H9 (cell line): ENCODE measurements around the gene EPC1. TPM values are rescaled to one million over a fixed set of nuclear protein-coding genes. Genes with fewer than 3 reads are reported as not detected.

Source experiments
- DNase-seq: peaks from one replicate; pipeline ENCODE4 v3.0.0-alpha.2; 2017
- H2AFZ ChIP-seq: one replicate; pipeline ENCODE4 v1.6.1; 2013; ENCODE audit warnings: mild to moderate bottlenecking, low read length, control low read depth, moderate library complexity
- H2AK5ac ChIP-seq: 2 replicates; pipeline ENCODE4 v1.6.1; 2013; ENCODE audit warnings: low read length, control low read depth, mixed read lengths; ENCODE audit not compliant: insufficient read length
- H2BK120ac ChIP-seq: one replicate; pipeline ENCODE4 v1.6.1; 2013; ENCODE audit warnings: low read depth, mild to moderate bottlenecking, low read length, control low read depth, inconsistent platforms; ENCODE audit not compliant: poor library complexity, severe bottlenecking
- H2BK12ac ChIP-seq: 2 replicates; pipeline ENCODE4 v1.6.1; 2013; ENCODE audit warnings: low read length, control low read depth, mixed read lengths, low read depth; ENCODE audit not compliant: insufficient read length
- H2BK15ac ChIP-seq: 2 replicates; pipeline ENCODE4 v1.6.1; 2013; ENCODE audit warnings: low read depth, low read length, control low read depth
- H2BK20ac ChIP-seq: one replicate; pipeline ENCODE4 v1.6.1; 2013; ENCODE audit warnings: low read depth, mild to moderate bottlenecking, low read length, control low read depth, inconsistent platforms; ENCODE audit not compliant: poor library complexity, severe bottlenecking
- H2BK5ac ChIP-seq: 2 replicates; pipeline ENCODE4 v1.6.1; 2013; ENCODE audit warnings: low read length, control low read depth, mixed read lengths; ENCODE audit not compliant: insufficient read length
- H3K14ac ChIP-seq: 2 replicates; pipeline ENCODE4 v1.6.1; 2013; ENCODE audit warnings: low read length, control low read depth; ENCODE audit not compliant: insufficient read depth
- H3K18ac ChIP-seq: 2 replicates; pipeline ENCODE4 v1.6.1; 2013; ENCODE audit warnings: low read depth, mild to moderate bottlenecking, mixed read lengths, low read length, control low read depth; ENCODE audit not compliant: insufficient read length
- H3K23ac ChIP-seq: 2 replicates; pipeline ENCODE4 v1.6.1; 2013; ENCODE audit warnings: low read length, control low read depth, mixed read lengths, low read depth; ENCODE audit not compliant: insufficient read length
- H3K23me2 ChIP-seq: 2 replicates; pipeline ENCODE4 v1.6.1; 2013; ENCODE audit warnings: low read depth, mild to moderate bottlenecking, mixed read lengths, low read length, control low read depth; ENCODE audit not compliant: insufficient read length, poor library complexity, severe bottlenecking
- H3K27ac ChIP-seq: 2 replicates; pipeline ENCODE4 v1.5.1; 2013; ENCODE audit warnings: low read length, control low read depth, mixed read lengths, low read depth; ENCODE audit not compliant: insufficient read length
- H3K27me3 ChIP-seq: 2 replicates; pipeline ENCODE4 v1.6.1; 2013; ENCODE audit warnings: low read length, control low read depth, inconsistent platforms; ENCODE audit not compliant: insufficient read depth
- H3K4ac ChIP-seq: 2 replicates; pipeline ENCODE4 v1.6.1; 2013; ENCODE audit warnings: low read depth, mild to moderate bottlenecking, control low read depth, inconsistent platforms, low read length, moderate library complexity
- H3K4me1 ChIP-seq: 2 replicates; pipeline ENCODE4 v1.6.1; 2013; ENCODE audit warnings: low read length, control low read depth, inconsistent platforms; ENCODE audit not compliant: insufficient read depth
- H3K4me2 ChIP-seq: 2 replicates; pipeline ENCODE4 v1.6.1; 2013; ENCODE audit warnings: low read length, control low read depth, mixed read lengths; ENCODE audit not compliant: insufficient read length, insufficient read depth
- H3K56ac ChIP-seq: 2 replicates; pipeline ENCODE4 v1.6.1; 2013; ENCODE audit warnings: low read depth, mild to moderate bottlenecking, mixed read lengths, low read length, control low read depth; ENCODE audit not compliant: insufficient read length
- H3K79me1 ChIP-seq: 2 replicates; pipeline ENCODE4 v1.6.1; 2013; ENCODE audit warnings: low read depth, mild to moderate bottlenecking, moderate library complexity, low read length, control low read depth, inconsistent platforms; ENCODE audit not compliant: insufficient read depth, poor library complexity, severe bottlenecking
- H3K79me2 ChIP-seq: 2 replicates; pipeline ENCODE4 v1.6.1; 2013; ENCODE audit warnings: low read length, control low read depth, inconsistent platforms; ENCODE audit not compliant: insufficient read depth
- H3K9ac ChIP-seq: 2 replicates; pipeline ENCODE4 v1.6.1; 2013; ENCODE audit warnings: low read length, control low read depth, mixed read lengths; ENCODE audit not compliant: insufficient read length; ENCODE audit errors: extremely low read depth
- H3K9me3 ChIP-seq: one replicate; pipeline ENCODE4 v1.6.1; 2013; ENCODE audit warnings: low read depth, low read length, inconsistent platforms; ENCODE audit not compliant: control insufficient read depth
- H3T11ph ChIP-seq: one replicate; pipeline ENCODE4 v1.6.1; 2013; ENCODE audit warnings: mild to moderate bottlenecking, low read length, control low read depth, inconsistent platforms
- H4K20me1 ChIP-seq: one replicate; pipeline ENCODE4 v1.6.1; 2013; ENCODE audit not compliant: control insufficient read depth, insufficient read length, insufficient read depth
- H4K5ac ChIP-seq: 2 replicates; pipeline ENCODE4 v1.6.1; 2013; ENCODE audit warnings: low read depth, mild to moderate bottlenecking, mixed read lengths, low read length, control low read depth; ENCODE audit not compliant: insufficient read length
- H4K8ac ChIP-seq: replicated peaks from 2 replicates; pipeline ENCODE4 v1.6.1; 2013; ENCODE audit warnings: low read length, control low read depth, mixed read lengths, low read depth; ENCODE audit not compliant: insufficient read length
- H4K91ac ChIP-seq: 2 replicates; pipeline ENCODE4 v1.6.1; 2013; ENCODE audit warnings: low read depth, mild to moderate bottlenecking, moderate library complexity, mixed read lengths, low read length, control low read depth; ENCODE audit not compliant: insufficient read length
- H3K27ac Mint-ChIP-seq, 3 experiments: 2 replicates in 2 of 3; 3 replicates in 1 of 3; pipeline ENCODE4 v1.8.0; 2020 to 2021; ENCODE audit warnings: mixed read lengths in 3 of 3, mild to moderate bottlenecking in 1 of 3, moderate library complexity in 1 of 3
- H3K27me3 Mint-ChIP-seq: 2 replicates; pipeline ENCODE4 v1.8.0; 2021; ENCODE audit warnings: low read depth, mild to moderate bottlenecking, moderate library complexity, mixed read lengths
- H3K36me3 Mint-ChIP-seq, 3 experiments: 2 replicates in 2 of 3; 3 replicates in 1 of 3; pipeline ENCODE4 v1.8.0; 2020 to 2021; ENCODE audit warnings: low read depth in 3 of 3, mixed read lengths in 3 of 3; ENCODE audit not compliant: insufficient read depth in 1 of 3
- H3K4me1 Mint-ChIP-seq, 2 experiments: 2 replicates each; pipeline ENCODE4 v1.8.0; 2020; ENCODE audit warnings: mixed read lengths in 2 of 2
- H3K4me3 Mint-ChIP-seq, 2 experiments: 2 replicates in 1 of 2; 3 replicates in 1 of 2; pipeline ENCODE4 v1.8.0; 2020 to 2021; ENCODE audit warnings: mild to moderate bottlenecking in 2 of 2, mixed read lengths in 2 of 2, moderate library complexity in 1 of 2
- H3K9me3 Mint-ChIP-seq, 2 experiments: 2 replicates in 1 of 2; 3 replicates in 1 of 2; pipeline ENCODE4 v1.8.0; 2020; ENCODE audit warnings: mild to moderate bottlenecking in 2 of 2, mixed read lengths in 2 of 2, moderate library complexity in 1 of 2
- CTCF ChIP-seq: fragments of 200-600 bp; sonication (generic); conservative IDR thresholded peaks from 3 replicates; pipeline ENCODE4 v1.8.0; 2021; ENCODE audit warnings: antibody characterized with exemption, mild to moderate bottlenecking
- WGBS: extraction: QIAGEN DNeasy Blood & Tissue Kit; methylation state at CpG from one replicate; pipeline ENCODE4 v1.1.7; 2013; ENCODE audit warnings: missing lambda C conversion rate, low lambda C conversion rate, mixed read lengths; ENCODE audit not compliant: insufficient read length; ENCODE audit errors: extremely low coverage; 5-methylcytosine and 5-hydroxymethylcytosine counted together
- total RNA-seq: library from RNA; stranded (reverse); gene quantifications from 2 replicates; pipeline ENCODE4 v1.2.1, GENCODE V29; 2021

Gene EPC1
- total RNA-seq, 1 experiment from 2014 or later: 32.5 TPM

- no peak overlapping the region for H3K56ac ChIP-seq
- no peak overlapping the region for H3K27ac ChIP-seq
- TF ChIP-seq CTCF: no peak
- H2BK12ac ChIP-seq: no peak overlapping the region
- no peaks in the 10 kb centered on the region for H3K79me1 ChIP-seq
- Mint-ChIP-seq H3K4me3 (no peak overlapping the region), H3K36me3 (no peaks in the 10 kb centered on the region; a peak in 1 of 7 replicates), H3K27ac (no peak overlapping the region), H3K27me3 (peaks cover 2% of the 10 kb centered on the region; the same call in 1 of the 2 replicates), H3K4me1 (peaks cover 4 to 6% of the 10 kb centered on the region in 2 experiments), H3K9me3 (no peaks in the 10 kb centered on the region)
- no peak overlapping the region for H4K91ac ChIP-seq
- H3K18ac ChIP-seq: no peak overlapping the region
- no peak overlapping the region for H4K5ac ChIP-seq
- H2AFZ ChIP-seq: no peak overlapping the region
- no peaks in the 10 kb centered on the region for H3K79me2 ChIP-seq
- H3K23ac ChIP-seq: no peak overlapping the region
- H3T11ph ChIP-seq: no peak overlapping the region
- no peak overlapping the region for H3K14ac ChIP-seq
- H3K4me1 ChIP-seq: no peaks in the 10 kb centered on the region
- H3K4ac ChIP-seq: no peak overlapping the region
- H3K4me2 ChIP-seq: no peak overlapping the region
- H4K20me1 ChIP-seq: no peaks in the 10 kb centered on the region
- H2AK5ac ChIP-seq: no peak overlapping the region
- H4K8ac ChIP-seq: no peak overlapping the region
- no peak overlapping the region for H2BK15ac ChIP-seq
- H2BK120ac ChIP-seq: no peak overlapping the region
- no peak overlapping the region for H2BK5ac ChIP-seq
- no peaks in the 10 kb centered on the region for H3K23me2 ChIP-seq
- no CpG with 5 or more reads among the region's 8 CpGs for WGBS
- H2BK20ac ChIP-seq: no peak overlapping the region
- H3K27me3 ChIP-seq: no peaks in the 10 kb centered on the region
- no peaks in the 10 kb centered on the region for H3K9me3 ChIP-seq
- no peak for DNase-seq
- H3K9ac ChIP-seq: no peak overlapping the region
Measured at GRCh38 chr10:32245760-32246159, 101.2 kb downstream of the EPC1 start.
